K562 (cell line): Measurements from ENCODE around the gene ACBD6. TPM values are rescaled to one million over a fixed set of nuclear protein-coding genes. Genes with fewer than 3 reads are reported as not detected.

Source experiments
- BRCA1 ChIP-seq, 2 experiments: fragments of 450-650 bp in 1 of 2; sonication (generic) in 1 of 2; formaldehyde crosslinking in 1 of 2; IDR thresholded peaks; 2 replicates each; pipeline versions ENCODE4 v1.5.0 to v1.6.1; 2017 to 2020; ENCODE audit warnings: mild to moderate bottlenecking in 1 of 2, missing genetic modification reagents in 1 of 2
- CREB3 ChIP-seq: fragments of 450-650 bp; conservative IDR thresholded peaks from 2 replicates; pipeline ENCODE4 v1.6.1; 2016; ENCODE audit warnings: missing genetic modification characterization, low read depth, mild to moderate bottlenecking, missing compliant biosample characterization, moderate library complexity
- CTCF ChIP-seq, 3 experiments: IDR thresholded peaks in 2 of 3; conservative IDR thresholded peaks in 1 of 3; 2 replicates each; pipeline ENCODE4 v1.5.1; 2011 to 2012; ENCODE audit warnings: low read length in 3 of 3, mild to moderate bottlenecking in 3 of 3, control low read depth in 2 of 3, improper control_type of control experiment in 1 of 3, inconsistent platforms in 1 of 3, low read depth in 1 of 3, mixed read lengths in 1 of 3, moderate library complexity in 1 of 3; ENCODE audit not compliant: insufficient read depth in 2 of 3
- GATAD2B ChIP-seq: fragments of 450-650 bp; IDR thresholded peaks from 2 replicates; pipeline ENCODE4 v1.6.1; 2017; ENCODE audit warnings: mild to moderate bottlenecking, borderline replicate concordance
- NCOA4 ChIP-seq: fragments of 450-650 bp; IDR thresholded peaks from 2 replicates; pipeline ENCODE4 v1.6.1; 2018; ENCODE audit warnings: mild to moderate bottlenecking; ENCODE audit not compliant: partially characterized antibody
- NFE2 ChIP-seq: IDR thresholded peaks from 2 replicates; pipeline ENCODE4 v1.6.1; 2014; ENCODE audit warnings: antibody characterized with exemption, low read depth
- NFE2L1 ChIP-seq: fragments of 450-650 bp; IDR thresholded peaks from 2 replicates; pipeline ENCODE4 v1.6.1; 2016; ENCODE audit warnings: missing genetic modification characterization, low read depth, mild to moderate bottlenecking, missing compliant biosample characterization, moderate library complexity, borderline replicate concordance
- NR4A1 ChIP-seq, 2 experiments: fragments of 250-450 bp in 1 of 2; fragments of 450-650 bp in 1 of 2; sonication (Bioruptor Pico) in 1 of 2; IDR thresholded peaks; 2 replicates each; pipeline versions ENCODE4 v1.4.0 to v1.6.1; 2016 to 2020; ENCODE audit warnings: mild to moderate bottlenecking in 2 of 2, missing compliant biosample characterization in 1 of 2, missing genetic modification characterization in 1 of 2, moderate library complexity in 1 of 2
- SNIP1 ChIP-seq: fragments of 450-650 bp; IDR thresholded peaks from 2 replicates; pipeline ENCODE4 v1.7.1; 2017; ENCODE audit warnings: low read depth, mild to moderate bottlenecking
- TRIM24 ChIP-seq, 2 experiments: fragments of 450-650 bp; IDR thresholded peaks; 2 replicates each; pipeline ENCODE4 v1.6.1; 2016
- ZBTB17 ChIP-seq: fragments of 450-650 bp; formaldehyde crosslinking; IDR thresholded peaks from 2 replicates; pipeline ENCODE4 v1.4.0; 2020; ENCODE audit warnings: mild to moderate bottlenecking
- ZNF511 ChIP-seq: sonication (generic); formaldehyde crosslinking; IDR thresholded peaks from 2 replicates; pipeline ENCODE4 v1.8.0; 2022; ENCODE audit warnings: mild to moderate bottlenecking, missing genetic modification reagents
- ZNF592 ChIP-seq: fragments of 450-650 bp; IDR thresholded peaks from 2 replicates; pipeline ENCODE4 v1.6.1; 2017; ENCODE audit warnings: antibody characterized with exemption, mild to moderate bottlenecking
- polyA plus RNA-seq, 8 experiments: library from polyadenylated mRNA; depleted of rRNA in 4 of 8; stranded (reverse) in 5 of 8; unstranded in 3 of 8; fragments of >200 nt; fragmentation: Nextera tagmentation in 2 of 8; fragmentation: Illumina TruSeq in 1 of 8; extraction: Ambion mirVana in 2 of 8; extraction: Trizol in 1 of 8; gene quantifications; 2 replicates each; pipeline versions ENCODE4 v1.2.1 to v1.2.3, GENCODE V29; 2011 to 2014; ENCODE audit warnings: inconsistent platforms in 1 of 8, missing spikeins in 1 of 8
- total RNA-seq, 7 experiments: library from RNA; depleted of rRNA in 6 of 7; stranded (reverse); fragments of >200 nt in 6 of 7; fragmentation: Illumina TruSeq in 2 of 7; extraction: Trizol in 2 of 7; gene quantifications; 2 replicates each; pipeline versions ENCODE4 v1.2.1 to v1.2.3, GENCODE V29; 2011 to 2021; ENCODE audit warnings: low replicate concordance in 1 of 7
- TF ChIP-seq, protein P1 (sequence below): fragments of 250-450 bp; sonication (Bioruptor Pico); IDR thresholded peaks from 2 replicates; pipeline ENCODE4 v1.9.0; 2021; ENCODE audit warnings: mild to moderate bottlenecking, inconsistent platforms

The ACBD6 gene
- total and polyA plus RNA-seq, 9 of the 15 experiments (the other 6 are each of a cell fraction or from before 2014, with no cell fraction given) = 16.9 to 107 (median 77.7) TPM

DNA sequence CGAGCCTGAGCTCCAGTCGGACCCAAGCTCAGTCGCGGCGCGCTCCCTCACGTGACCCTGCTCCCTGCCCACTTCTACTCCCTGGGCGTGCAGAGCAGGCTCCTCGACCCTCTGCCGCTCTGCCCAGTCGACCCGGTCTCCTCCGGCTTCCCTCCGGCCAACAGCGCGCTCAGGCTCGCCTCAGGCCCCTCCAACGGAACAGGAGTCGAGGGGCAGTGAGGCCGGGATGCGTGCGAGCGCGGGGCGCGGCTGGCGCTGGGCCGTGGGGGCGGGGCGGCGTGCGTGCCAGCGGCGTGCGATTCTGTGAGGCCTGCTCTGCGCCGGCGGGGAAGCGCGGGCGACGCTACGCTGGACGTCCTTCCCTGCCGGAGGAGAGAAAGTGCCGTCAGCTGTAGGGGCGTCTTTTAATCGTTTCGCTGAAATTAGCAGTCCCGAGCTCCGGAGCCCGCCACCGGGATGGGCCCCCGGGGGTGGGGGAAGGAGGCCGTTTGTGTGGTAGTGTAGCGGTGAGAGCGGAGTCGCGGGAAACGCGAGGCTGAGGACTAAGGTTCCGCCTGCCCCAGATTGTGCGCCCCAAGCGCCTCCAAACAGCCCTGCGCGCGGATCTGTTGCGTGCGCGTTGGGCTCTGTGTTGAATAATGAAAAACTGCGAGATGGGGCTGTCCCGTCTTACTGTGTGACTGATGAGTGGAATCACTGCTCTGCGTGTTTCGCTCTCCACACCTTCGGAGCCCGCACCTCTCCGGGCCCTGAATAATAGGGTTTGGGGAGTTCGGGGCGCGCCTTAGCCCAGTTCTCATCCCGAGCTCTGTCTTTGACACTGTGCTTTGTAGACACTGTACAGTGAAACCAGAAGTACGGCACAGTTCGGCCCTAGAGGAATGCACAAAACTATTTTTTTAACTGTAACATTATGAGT lies at the start of gene ACBD6 (continued):
- TF ChIP-seq NFE2 (no peak; the same call in 1 of the 2 replicates), GATAD2B (peak; percentile 82; the same call in 1 of the 2 replicates), SNIP1 (peak; percentile 46; the same call in 1 of the 2 replicates), NFE2L1 (tag) (no peak), ZNF511 (CRISPR knock-in tag) (peak; percentile 97), TRIM24 (IDR thresholded peaks at IDR 0.05) (peak; percentile 19 to 96; a peak in 2 of 4 replicates), ZBTB17 (peak; percentile 56; the same call in 1 of the 2 replicates), NCOA4 (no peak), CREB3 (tag) (0 out of 2 replicates have a peak, but pooled peaks have one; percentile 68), BRCA1 (IDR thresholded peaks at IDR 0.05) (no peak), BRCA1 (CRISPR knock-in tag; IDR thresholded peaks at IDR 0.05) (peak; percentile 95; the same call in 1 of the 2 replicates), ZNF592 (peak; percentile 91), CTCF (IDR thresholded peaks at IDR 0.05 in 2 of 3, conservative IDR thresholded peaks at IDR 0.05 in 1 of 3; ENCODE audit: insufficient read depth in 2 of 3, low read depth in 1 of 3, low read length in 3 of 3) (peak; percentile 36 to 40 (median 39); a peak in 4 of 6 replicates), NR4A1 (CRISPR knock-in tag; IDR thresholded peaks at IDR 0.05) (no peak), NR4A1 (tag; IDR thresholded peaks at IDR 0.05) (0 out of 2 replicates have a peak, but pooled peaks have one; percentile 78)
- TF ChIP-seq, protein P1, sequence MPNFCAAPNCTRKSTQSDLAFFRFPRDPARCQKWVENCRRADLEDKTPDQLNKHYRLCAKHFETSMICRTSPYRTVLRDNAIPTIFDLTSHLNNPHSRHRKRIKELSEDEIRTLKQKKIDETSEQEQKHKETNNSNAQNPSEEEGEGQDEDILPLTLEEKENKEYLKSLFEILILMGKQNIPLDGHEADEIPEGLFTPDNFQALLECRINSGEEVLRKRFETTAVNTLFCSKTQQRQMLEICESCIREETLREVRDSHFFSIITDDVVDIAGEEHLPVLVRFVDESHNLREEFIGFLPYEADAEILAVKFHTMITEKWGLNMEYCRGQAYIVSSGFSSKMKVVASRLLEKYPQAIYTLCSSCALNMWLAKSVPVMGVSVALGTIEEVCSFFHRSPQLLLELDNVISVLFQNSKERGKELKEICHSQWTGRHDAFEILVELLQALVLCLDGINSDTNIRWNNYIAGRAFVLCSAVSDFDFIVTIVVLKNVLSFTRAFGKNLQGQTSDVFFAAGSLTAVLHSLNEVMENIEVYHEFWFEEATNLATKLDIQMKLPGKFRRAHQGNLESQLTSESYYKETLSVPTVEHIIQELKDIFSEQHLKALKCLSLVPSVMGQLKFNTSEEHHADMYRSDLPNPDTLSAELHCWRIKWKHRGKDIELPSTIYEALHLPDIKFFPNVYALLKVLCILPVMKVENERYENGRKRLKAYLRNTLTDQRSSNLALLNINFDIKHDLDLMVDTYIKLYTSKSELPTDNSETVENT (CRISPR knock-in tag) = peak; percentile 73; the same call in 1 of the 2 replicates
